ENCODE data around the gene EMP2.

Gene EMP2

GRCh38 chr16:10609402-10609774 is 29.0 kb upstream of the EMP2 start:
- no peak for DNase-seq

DNA sequence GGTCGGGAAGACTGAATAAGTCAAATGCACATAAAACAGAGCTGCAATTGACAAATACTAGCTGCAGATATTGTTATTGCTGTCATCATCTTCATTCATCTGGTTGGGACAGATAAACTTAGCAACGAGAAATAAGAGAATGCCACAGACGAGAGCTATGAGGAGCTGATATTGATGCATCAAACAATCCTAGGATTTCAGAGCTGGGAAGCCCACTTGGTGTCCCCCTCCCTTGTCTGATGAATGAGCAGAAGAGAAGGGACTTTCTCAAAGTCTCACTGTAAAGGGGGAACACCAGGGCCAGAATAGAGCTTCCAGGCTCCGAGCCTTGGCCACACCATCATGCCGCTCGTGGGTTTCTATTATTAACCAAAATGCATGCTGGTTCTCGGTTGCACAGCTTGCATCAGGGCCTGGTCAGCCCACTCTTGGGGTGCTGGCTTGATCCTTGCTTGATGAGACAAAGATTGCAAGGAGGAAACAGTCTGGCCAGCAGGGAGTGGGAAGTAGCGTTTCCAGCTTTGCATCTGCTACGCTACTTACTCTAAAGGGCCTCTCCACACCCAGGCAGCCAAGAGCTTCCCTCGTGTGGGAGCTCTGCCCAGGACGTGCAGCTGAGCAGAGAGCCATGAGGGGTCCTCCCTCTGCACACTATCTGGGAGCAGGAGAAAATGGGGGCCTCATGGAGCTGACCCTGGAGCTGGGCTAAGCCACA is 28.4 kb upstream of the EMP2 start:
- no peak for DNase-seq

GRCh38 chr16:10607157-10607556 is 26.8 kb upstream of the EMP2 start:
- DNase-seq: no peak

GRCh38 chr16:10606607-10607006 is 26.2 kb upstream of the EMP2 start:
- no peak for DNase-seq

DNA sequence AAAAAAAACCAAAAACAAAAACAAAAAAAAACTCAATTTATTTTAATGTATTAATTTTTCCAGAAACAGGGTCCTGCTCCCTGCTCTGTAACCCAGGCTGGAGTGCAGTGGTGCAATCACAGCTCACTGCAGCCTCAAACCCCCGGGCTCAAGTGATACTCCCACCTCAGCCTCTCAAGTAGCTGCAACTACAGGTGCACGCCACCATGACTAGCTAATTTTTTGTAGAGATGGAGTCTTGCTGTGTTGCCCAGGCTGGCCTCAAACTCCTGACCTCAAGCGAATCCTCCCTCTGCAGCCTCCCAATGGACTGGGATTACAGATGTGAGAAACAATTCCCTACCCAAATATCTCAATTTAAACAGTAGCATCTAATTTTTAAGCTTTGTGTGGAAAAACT is 25.2 kb upstream of the EMP2 start:
- DNase-seq: no peak

- DNase-seq: no peak
Observed at GRCh38 chr16:10601444-10602408, 21.3 kb upstream of the EMP2 start.

- no peak for DNase-seq
Observed at GRCh38 chr16:10600782-10601443, 20.5 kb upstream of the EMP2 start.

DNA sequence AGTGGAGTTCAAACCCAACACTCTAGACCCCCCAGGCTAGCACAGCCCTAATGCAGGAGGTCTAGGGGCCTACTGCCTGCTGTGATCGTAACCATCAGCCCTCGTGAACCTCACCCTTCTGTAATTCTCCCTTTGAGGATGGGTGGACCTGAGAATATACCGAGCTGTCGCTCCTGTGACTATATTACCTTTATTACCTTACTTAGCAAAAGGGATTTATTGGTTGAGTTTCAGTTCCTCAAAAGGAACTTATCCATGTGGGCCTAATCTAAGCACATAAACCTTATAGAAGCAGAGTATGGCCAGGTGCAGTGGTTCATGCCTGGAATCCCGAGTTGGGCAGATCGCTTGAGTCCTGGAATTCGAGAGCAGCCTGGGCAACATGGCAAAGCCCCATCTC is 19.2 kb upstream of the EMP2 start:
- DNase-seq: no peak

GRCh38 chr16:10598157-10598556 is 17.8 kb upstream of the EMP2 start:
- no peak for DNase-seq

DNA sequence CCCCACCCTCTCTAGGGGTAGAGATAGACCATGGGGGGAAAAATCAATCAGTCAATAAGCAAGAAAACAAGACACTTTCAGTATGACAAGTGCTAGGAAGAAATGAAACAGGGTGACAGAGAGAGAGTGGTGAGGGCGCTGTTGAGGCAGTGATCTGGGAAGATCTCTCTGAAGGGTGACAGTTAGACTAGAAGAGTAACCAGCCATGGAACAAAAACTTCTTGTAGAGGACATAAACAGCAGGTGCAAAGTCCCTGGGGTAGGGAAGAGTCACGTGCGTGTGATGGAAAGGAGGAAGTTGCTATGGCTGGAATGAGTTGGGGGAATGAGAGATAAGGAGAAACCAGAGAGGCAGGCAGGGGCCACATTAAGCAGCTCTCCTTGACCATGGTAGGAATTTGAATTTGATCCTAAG is 16.8 kb upstream of the EMP2 start:
- DNase-seq: no peak

- no peak for DNase-seq
Observed at GRCh38 chr16:10594312-10594950, 14.0 kb upstream of the EMP2 start.

DNA sequence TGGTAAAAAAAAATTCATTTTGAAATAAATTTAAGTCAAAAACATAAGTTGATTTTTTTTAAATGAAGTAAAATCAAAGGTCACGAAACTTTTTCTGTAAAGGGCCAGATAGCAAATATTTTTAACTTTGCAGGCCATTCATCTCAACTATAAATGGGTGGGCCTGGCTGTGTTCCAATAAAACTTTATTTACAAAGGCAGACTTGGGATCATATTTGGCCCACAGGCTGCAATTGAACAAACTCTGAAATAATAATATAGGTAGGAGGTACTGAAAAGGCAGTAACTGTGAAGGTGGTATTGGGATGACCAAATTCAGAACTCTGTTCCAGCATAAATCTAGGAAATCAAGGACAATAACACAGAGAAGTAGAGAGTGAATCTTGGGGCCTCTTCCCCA is 12.2 kb upstream of the EMP2 start:
- DNase-seq: no peak

GRCh38 chr16:10590342-10590741 is 9.9 kb upstream of the EMP2 start:
- DNase-seq: no peak

DNA sequence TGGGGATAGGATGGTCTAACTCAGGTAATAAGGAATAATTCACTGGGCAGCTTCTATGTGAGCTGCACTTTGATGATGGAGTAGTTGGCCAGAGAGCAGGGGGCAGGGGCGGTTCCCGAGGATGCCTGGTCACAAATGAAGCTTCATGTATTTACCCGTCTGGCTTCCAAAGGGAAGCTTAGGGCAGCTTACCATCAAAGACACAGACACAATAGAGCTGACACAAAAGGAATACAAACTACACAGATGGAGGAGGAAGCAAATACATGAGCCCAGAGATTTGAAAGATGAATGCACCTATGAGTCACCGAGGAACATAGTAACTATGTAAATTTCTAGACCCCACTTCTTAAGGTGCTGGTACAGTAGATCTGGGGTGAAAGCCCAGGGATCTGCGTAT is 8.7 kb upstream of the EMP2 start:
- DNase-seq: no peak

GRCh38 chr16:10587622-10588021 is 7.2 kb upstream of the EMP2 start:
- DNase-seq: no peak

- DNase-seq: no peak
Observed at GRCh38 chr16:10584981-10585438, 4.6 kb upstream of the EMP2 start.

DNA sequence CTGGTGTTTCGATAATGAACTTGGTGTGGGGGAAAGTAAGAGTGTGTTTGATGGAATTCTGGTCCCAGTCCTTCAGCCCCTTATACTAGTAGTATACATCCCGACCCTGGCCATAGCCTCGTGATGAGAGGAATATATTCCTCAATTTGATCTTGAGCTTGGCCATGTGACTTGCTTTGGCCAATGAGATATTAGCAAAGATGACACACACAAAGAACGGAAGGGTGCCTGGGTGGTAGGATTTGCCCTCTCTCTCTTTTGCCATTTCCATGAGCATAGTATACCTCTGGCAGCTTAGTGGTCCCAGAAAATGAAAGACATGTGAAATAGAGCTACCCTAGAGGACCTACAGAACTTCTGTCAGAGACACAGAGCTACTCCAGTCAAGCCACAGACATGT is 2.9 kb upstream of the EMP2 start:
- DNase-seq: no peak

DNA sequence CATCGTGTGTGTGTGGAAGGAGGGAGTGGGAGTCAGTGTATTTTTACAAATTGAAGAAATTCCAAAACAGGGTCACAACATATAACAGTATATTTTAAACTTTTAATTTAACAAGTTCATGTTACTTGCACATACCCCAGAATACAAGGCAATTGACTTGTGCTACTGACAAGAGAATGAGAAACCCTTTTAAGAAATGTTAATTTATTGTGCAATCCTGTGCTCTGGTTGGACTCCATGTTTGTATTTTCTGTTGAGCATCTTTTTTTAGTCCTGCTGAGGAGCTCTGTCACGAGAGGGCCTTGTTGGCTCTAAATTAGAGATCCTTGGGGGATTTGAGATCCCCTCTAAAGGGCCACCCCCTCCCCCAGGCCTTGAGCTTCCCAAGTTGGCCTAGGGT is 1.1 kb upstream of the EMP2 start:
- no peak for DNase-seq

DNA sequence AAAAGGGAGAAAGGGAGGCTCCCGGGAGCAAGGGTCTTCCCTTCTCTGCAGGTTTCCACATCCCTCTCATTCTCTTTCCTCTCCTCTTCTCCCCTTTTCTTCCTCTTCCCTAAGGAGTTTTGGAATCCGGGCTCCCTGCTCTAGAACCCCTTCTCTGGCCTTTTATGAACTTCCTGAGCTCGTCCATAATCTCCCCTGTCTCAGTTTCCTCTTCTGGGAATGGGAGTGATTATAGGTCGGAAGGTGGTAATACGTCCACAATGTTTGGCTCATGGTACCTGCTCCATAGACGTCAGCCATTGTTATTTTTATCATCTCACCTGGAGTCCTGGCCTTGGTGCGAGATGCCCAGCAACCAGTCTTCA is 467 bp upstream of the EMP2 start:
- DNase-seq: no peak

- no peak for DNase-seq
Observed at GRCh38 chr16:10579575-10579964, 828 bp downstream of the EMP2 start.

DNA sequence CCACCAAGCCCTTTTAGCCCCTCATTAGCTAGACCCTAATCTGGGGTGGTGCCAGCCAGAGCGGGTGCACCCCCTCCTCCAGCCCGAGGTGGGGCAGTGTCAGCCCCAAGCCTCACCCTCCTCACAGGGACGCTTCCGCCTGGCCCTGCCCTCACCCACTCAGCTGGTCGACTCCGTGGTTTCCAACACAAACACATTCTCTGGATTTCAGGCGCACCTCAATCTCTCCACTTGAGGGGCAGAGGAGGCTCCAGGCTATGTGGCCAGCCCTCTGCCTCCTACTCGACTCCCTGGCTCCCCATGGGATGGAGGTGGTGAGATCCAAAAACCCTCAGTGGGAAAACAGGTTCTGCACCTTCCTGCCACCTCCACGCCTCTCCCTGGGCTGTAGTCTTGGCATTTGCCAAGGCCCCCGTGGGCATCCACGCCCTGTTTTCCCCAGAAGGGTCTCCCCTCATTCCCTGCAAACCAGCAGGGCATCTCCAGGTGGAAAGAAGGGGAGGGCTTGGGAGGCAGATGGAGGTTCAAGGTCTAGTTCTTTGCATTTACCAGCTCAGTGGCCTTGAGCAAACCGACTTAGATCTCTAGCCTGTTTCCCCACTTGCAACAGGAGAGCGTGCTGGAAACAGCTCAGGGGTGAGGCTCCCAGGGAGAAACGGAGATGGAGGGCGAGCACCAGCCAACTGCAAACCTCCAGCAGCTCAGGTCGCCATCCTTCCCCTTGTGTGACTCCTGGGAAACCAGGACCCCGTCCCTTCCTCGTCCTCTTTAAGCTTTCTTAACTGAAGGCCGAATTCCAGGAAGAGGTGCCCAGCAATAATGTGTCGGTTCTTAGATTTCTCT is 1.7 kb downstream of the EMP2 start:
- DNase-seq: no peak
